K562 (cell line): ENCODE results near the gene PNPLA8. TPM values are rescaled to one million over a fixed set of nuclear protein-coding genes. Genes with fewer than 3 reads are reported as not detected.
A peak's percentile ranks its signal among the peaks of the same experiment; 100 is the strongest.

ENCODE experiments used
- C11orf30 ChIP-seq: fragments of 450-650 bp; IDR thresholded peaks from 2 replicates; pipeline ENCODE4 v1.6.1; 2016; ENCODE audit warnings: low read depth, mild to moderate bottlenecking
- DPF2 ChIP-seq: fragments of 450-650 bp; IDR thresholded peaks from 2 replicates; pipeline ENCODE4 v1.6.1; 2016
- ESRRA ChIP-seq: fragments of 450-650 bp; IDR thresholded peaks from 2 replicates; pipeline ENCODE4 v1.6.1; 2014; ENCODE audit warnings: low read depth, mild to moderate bottlenecking, moderate library complexity, borderline replicate concordance
- ETV1 ChIP-seq: fragments of 450-650 bp; conservative IDR thresholded peaks from 2 replicates; pipeline ENCODE4 v1.6.1; 2016; ENCODE audit warnings: missing genetic modification characterization, control low read depth, low read depth, missing compliant biosample characterization
- HMG20B ChIP-seq: fragments of 250-450 bp; sonication (Bioruptor Pico); IDR thresholded peaks from 2 replicates; pipeline ENCODE4 v1.5.0; 2021; ENCODE audit warnings: mild to moderate bottlenecking
- HNRNPL ChIP-seq: fragments of 200-400 bp; formaldehyde crosslinking; IDR thresholded peaks from 2 replicates; pipeline ENCODE4 v1.6.1; 2017; ENCODE audit warnings: low read depth, mild to moderate bottlenecking, low read length
- JUNB ChIP-seq: fragments of 450-650 bp; formaldehyde crosslinking; conservative IDR thresholded peaks from 2 replicates; pipeline ENCODE4 v1.4.0; 2020; ENCODE audit warnings: mild to moderate bottlenecking
- POLR2AphosphoS5 ChIP-seq: IDR thresholded peaks from 2 replicates; pipeline ENCODE4 v1.6.1; 2011; ENCODE audit warnings: mild to moderate bottlenecking, low read depth, low read length, moderate library complexity; ENCODE audit not compliant: control insufficient read depth, insufficient read depth
- ZNF316 ChIP-seq: fragments of 450-650 bp; IDR thresholded peaks from 2 replicates; pipeline ENCODE4 v1.6.1; 2016
- polyA plus RNA-seq, 8 experiments: library from polyadenylated mRNA; depleted of rRNA in 4 of 8; stranded (reverse) in 5 of 8; unstranded in 3 of 8; fragments of >200 nt; fragmentation: Nextera tagmentation in 2 of 8; fragmentation: Illumina TruSeq in 1 of 8; extraction: Ambion mirVana in 2 of 8; extraction: Trizol in 1 of 8; gene quantifications; 2 replicates each; pipeline versions ENCODE4 v1.2.1 to v1.2.3, GENCODE V29; 2011 to 2014; ENCODE audit warnings: inconsistent platforms in 1 of 8, missing spikeins in 1 of 8
- total RNA-seq, 7 experiments: library from RNA; depleted of rRNA in 6 of 7; stranded (reverse); fragments of >200 nt in 6 of 7; fragmentation: Illumina TruSeq in 2 of 7; extraction: Trizol in 2 of 7; gene quantifications; 2 replicates each; pipeline versions ENCODE4 v1.2.1 to v1.2.3, GENCODE V29; 2011 to 2021; ENCODE audit warnings: low replicate concordance in 1 of 7
- TF ChIP-seq, protein P1 (sequence below): fragments of 200-800 bp; sonication (Bioruptor generic); IDR thresholded peaks from 2 replicates; pipeline ENCODE4 v1.6.1; 2016; ENCODE audit warnings: missing genetic modification characterization, missing compliant biosample characterization
- TF ChIP-seq, protein P2 (sequence below): fragments of 450-650 bp; IDR thresholded peaks from 2 replicates; pipeline ENCODE4 v1.6.1; 2017; ENCODE audit warnings: antibody characterized with exemption, mild to moderate bottlenecking
- TF ChIP-seq, protein P3 (sequence below): fragments of 250-450 bp; sonication (Bioruptor Pico); IDR thresholded peaks from 2 replicates; pipeline ENCODE4 v1.4.0; 2020; ENCODE audit warnings: mild to moderate bottlenecking, moderate library complexity, borderline replicate concordance
- TF ChIP-seq, protein P4 (sequence below): fragments of 450-650 bp; formaldehyde crosslinking; IDR thresholded peaks from 2 replicates; pipeline ENCODE4 v1.4.0; 2020; ENCODE audit warnings: mild to moderate bottlenecking, moderate library complexity

The PNPLA8 gene
- total and polyA plus RNA-seq, 9 of the 15 experiments (the other 6 are each of a cell fraction or from before 2014, with no cell fraction given), result 12.8 to 27.6 (median 16.3) TPM

DNA sequence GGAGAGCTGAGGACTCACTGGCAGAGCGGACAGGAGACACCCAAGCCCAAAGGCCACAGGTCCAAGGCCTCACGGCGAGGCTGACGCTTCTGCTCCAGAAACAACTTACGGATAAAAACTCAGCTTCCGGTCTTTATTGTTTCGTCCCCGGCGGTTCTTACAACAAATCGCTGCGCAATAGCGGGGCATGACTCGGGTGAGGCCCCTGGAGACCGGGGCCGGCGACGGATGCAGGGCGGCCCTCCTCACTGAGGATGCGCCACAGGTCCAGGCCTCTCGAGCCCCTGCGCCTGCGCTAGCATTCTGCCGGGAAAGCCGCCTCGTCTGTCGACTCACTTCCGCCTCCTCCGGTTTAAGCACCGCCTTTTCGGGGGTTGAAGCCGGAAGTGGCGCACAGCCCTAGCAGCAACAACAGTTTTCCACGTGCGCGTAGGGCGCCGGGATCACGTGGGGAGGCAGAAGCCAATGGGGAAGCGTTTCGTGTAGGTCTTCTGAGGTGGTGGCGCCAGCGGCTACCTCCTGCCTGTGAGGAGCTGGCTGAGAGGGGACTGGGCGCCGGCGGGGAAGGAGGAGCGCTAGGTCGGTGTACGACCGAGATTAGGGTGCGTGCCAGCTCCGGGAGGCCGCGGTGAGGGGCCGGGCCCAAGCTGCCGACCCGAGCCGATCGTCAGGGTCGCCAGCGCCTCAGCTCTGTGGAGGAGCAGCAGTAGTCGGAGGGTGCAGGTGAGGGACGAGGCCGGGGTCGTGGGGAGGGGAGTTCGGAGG, 43.6 kb upstream of the PNPLA8 start, which contains the start of the genes DNAJB9 and THAP5 (continued):
- TF ChIP-seq C11orf30 (peak; percentile 75), ESRRA (peak; percentile 15; the same call in 1 of the 2 replicates), DPF2 (peak; percentile 16; the same call in 1 of the 2 replicates), ZNF316 (peak; percentile 3; the same call in 1 of the 2 replicates), JUNB (no peak), POLR2AphosphoS5 (peak; percentile 85), HMG20B (CRISPR knock-in tag) (no peak), ETV1 (peak; percentile 84), HNRNPL (peak; percentile 81)
- TF ChIP-seq, protein P1, sequence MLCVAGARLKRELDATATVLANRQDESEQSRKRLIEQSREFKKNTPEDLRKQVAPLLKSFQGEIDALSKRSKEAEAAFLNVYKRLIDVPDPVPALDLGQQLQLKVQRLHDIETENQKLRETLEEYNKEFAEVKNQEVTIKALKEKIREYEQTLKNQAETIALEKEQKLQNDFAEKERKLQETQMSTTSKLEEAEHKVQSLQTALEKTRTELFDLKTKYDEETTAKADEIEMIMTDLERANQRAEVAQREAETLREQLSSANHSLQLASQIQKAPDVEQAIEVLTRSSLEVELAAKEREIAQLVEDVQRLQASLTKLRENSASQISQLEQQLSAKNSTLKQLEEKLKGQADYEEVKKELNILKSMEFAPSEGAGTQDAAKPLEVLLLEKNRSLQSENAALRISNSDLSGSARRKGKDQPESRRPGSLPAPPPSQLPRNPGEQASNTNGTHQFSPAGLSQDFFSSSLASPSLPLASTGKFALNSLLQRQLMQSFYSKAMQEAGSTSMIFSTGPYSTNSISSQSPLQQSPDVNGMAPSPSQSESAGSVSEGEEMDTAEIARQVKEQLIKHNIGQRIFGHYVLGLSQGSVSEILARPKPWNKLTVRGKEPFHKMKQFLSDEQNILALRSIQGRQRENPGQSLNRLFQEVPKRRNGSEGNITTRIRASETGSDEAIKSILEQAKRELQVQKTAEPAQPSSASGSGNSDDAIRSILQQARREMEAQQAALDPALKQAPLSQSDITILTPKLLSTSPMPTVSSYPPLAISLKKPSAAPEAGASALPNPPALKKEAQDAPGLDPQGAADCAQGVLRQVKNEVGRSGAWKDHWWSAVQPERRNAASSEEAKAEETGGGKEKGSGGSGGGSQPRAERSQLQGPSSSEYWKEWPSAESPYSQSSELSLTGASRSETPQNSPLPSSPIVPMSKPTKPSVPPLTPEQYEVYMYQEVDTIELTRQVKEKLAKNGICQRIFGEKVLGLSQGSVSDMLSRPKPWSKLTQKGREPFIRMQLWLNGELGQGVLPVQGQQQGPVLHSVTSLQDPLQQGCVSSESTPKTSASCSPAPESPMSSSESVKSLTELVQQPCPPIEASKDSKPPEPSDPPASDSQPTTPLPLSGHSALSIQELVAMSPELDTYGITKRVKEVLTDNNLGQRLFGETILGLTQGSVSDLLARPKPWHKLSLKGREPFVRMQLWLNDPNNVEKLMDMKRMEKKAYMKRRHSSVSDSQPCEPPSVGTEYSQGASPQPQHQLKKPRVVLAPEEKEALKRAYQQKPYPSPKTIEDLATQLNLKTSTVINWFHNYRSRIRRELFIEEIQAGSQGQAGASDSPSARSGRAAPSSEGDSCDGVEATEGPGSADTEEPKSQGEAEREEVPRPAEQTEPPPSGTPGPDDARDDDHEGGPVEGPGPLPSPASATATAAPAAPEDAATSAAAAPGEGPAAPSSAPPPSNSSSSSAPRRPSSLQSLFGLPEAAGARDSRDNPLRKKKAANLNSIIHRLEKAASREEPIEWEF (CRISPR knock-in tag), result no peak
- TF ChIP-seq, protein P2, sequence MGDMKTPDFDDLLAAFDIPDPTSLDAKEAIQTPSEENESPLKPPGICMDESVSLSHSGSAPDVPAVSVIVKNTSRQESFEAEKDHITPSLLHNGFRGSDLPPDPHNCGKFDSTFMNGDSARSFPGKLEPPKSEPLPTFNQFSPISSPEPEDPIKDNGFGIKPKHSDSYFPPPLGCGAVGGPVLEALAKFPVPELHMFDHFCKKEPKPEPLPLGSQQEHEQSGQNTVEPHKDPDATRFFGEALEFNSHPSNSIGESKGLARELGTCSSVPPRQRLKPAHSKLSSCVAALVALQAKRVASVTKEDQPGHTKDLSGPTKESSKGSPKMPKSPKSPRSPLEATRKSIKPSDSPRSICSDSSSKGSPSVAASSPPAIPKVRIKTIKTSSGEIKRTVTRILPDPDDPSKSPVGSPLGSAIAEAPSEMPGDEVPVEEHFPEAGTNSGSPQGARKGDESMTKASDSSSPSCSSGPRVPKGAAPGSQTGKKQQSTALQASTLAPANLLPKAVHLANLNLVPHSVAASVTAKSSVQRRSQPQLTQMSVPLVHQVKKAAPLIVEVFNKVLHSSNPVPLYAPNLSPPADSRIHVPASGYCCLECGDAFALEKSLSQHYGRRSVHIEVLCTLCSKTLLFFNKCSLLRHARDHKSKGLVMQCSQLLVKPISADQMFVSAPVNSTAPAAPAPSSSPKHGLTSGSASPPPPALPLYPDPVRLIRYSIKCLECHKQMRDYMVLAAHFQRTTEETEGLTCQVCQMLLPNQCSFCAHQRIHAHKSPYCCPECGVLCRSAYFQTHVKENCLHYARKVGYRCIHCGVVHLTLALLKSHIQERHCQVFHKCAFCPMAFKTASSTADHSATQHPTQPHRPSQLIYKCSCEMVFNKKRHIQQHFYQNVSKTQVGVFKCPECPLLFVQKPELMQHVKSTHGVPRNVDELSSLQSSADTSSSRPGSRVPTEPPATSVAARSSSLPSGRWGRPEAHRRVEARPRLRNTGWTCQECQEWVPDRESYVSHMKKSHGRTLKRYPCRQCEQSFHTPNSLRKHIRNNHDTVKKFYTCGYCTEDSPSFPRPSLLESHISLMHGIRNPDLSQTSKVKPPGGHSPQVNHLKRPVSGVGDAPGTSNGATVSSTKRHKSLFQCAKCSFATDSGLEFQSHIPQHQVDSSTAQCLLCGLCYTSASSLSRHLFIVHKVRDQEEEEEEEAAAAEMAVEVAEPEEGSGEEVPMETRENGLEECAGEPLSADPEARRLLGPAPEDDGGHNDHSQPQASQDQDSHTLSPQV, result peak; percentile 79; the same call in 1 of the 2 replicates
- TF ChIP-seq, protein P3, sequence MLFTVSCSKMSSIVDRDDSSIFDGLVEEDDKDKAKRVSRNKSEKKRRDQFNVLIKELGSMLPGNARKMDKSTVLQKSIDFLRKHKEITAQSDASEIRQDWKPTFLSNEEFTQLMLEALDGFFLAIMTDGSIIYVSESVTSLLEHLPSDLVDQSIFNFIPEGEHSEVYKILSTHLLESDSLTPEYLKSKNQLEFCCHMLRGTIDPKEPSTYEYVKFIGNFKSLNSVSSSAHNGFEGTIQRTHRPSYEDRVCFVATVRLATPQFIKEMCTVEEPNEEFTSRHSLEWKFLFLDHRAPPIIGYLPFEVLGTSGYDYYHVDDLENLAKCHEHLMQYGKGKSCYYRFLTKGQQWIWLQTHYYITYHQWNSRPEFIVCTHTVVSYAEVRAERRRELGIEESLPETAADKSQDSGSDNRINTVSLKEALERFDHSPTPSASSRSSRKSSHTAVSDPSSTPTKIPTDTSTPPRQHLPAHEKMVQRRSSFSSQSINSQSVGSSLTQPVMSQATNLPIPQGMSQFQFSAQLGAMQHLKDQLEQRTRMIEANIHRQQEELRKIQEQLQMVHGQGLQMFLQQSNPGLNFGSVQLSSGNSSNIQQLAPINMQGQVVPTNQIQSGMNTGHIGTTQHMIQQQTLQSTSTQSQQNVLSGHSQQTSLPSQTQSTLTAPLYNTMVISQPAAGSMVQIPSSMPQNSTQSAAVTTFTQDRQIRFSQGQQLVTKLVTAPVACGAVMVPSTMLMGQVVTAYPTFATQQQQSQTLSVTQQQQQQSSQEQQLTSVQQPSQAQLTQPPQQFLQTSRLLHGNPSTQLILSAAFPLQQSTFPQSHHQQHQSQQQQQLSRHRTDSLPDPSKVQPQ, result no peak
- TF ChIP-seq, protein P4, sequence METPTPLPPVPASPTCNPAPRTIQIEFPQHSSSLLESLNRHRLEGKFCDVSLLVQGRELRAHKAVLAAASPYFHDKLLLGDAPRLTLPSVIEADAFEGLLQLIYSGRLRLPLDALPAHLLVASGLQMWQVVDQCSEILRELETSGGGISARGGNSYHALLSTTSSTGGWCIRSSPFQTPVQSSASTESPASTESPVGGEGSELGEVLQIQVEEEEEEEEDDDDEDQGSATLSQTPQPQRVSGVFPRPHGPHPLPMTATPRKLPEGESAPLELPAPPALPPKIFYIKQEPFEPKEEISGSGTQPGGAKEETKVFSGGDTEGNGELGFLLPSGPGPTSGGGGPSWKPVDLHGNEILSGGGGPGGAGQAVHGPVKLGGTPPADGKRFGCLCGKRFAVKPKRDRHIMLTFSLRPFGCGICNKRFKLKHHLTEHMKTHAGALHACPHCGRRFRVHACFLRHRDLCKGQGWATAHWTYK (CRISPR knock-in tag), result peak; percentile 41; the same call in 1 of the 2 replicates
